ENCODE measurements around the gene TBC1D1.
A peak's percentile ranks its signal among the peaks of the same experiment; 100 is the strongest.

TBC1D1 gene

DNA sequence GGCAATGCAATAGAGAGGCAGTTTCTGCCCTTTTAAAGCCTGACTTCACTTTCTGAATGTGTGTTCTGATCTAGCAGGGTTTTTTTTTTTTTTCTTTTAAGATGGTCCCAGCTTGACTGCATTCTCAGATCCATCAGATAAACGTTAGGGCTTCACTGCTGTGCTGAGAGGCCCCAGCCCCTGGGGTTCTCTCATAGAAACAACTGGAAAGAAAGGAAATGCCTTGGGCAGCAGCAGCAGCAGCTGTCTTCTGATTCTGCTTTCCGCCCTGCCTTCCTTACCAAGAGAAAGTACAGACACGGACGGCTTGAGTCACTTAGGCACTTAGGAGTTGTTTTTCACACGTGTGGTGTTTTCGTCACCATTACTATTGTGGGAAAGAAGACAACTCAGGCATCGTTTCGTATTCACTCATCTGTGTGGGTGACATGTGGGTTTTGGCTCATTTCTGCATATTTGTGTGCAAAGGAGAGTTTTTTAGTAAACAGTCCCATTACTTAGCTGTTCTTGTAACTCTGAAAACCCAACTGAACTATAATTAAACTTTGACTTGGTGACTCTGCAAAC, 241.3 kb downstream of the TBC1D1 start:
- DNase-seq (ENCODE audit: low spot score), result peak; percentile 76

GRCh38 chr4:38132843-38133662, 242.2 kb downstream of the TBC1D1 start:
- TF ChIP-seq CTCF (IDR thresholded peaks at IDR 0.05; ENCODE audit: extremely low read depth, insufficient read depth, missing control alignments), result no peak
- DNase-seq (ENCODE audit: low spot score), result no peak
- in situ Hi-C loops (cut with MboI; ENCODE audit: low pct_unique_long_range_greater_than_20kb, low sequenced_read_pairs, unreplicated experiment), result no loop called here

More for the DNA sequence above, 241.3 kb downstream of the TBC1D1 start:
- no peak for TF ChIP-seq CTCF (IDR thresholded peaks at IDR 0.05; ENCODE audit: extremely low read depth, insufficient read depth, missing control alignments)
- in situ Hi-C loops (cut with MboI; ENCODE audit: low pct_unique_long_range_greater_than_20kb, low sequenced_read_pairs, unreplicated experiment), result no loop called here

- no peak for TF ChIP-seq CTCF (IDR thresholded peaks at IDR 0.05; ENCODE audit: extremely low read depth, insufficient read depth, missing control alignments)
- no peak for DNase-seq (ENCODE audit: low spot score)
- in situ Hi-C loops (cut with MboI; ENCODE audit: low pct_unique_long_range_greater_than_20kb, low sequenced_read_pairs, unreplicated experiment), result no loop called here
These were observed 243.0 kb downstream of the TBC1D1 start for GRCh38 chr4:38133711-38134480.

GRCh38 chr4:38135201-38135600, 244.3 kb downstream of the TBC1D1 start:
- TF ChIP-seq CTCF (IDR thresholded peaks at IDR 0.05; ENCODE audit: extremely low read depth, insufficient read depth, missing control alignments), result no peak
- no peak for DNase-seq (ENCODE audit: low spot score)
- in situ Hi-C loops (cut with MboI; ENCODE audit: low pct_unique_long_range_greater_than_20kb, low sequenced_read_pairs, unreplicated experiment), result no loop called here

- in situ Hi-C loops (cut with MboI; ENCODE audit: low pct_unique_long_range_greater_than_20kb, low sequenced_read_pairs, unreplicated experiment), result no loop called here
- DNase-seq (ENCODE audit: low spot score), result no peak
- TF ChIP-seq CTCF (IDR thresholded peaks at IDR 0.05; ENCODE audit: extremely low read depth, insufficient read depth, missing control alignments), result no peak
These were observed 245.7 kb downstream of the TBC1D1 start for GRCh38 chr4:38136604-38137003.

DNA sequence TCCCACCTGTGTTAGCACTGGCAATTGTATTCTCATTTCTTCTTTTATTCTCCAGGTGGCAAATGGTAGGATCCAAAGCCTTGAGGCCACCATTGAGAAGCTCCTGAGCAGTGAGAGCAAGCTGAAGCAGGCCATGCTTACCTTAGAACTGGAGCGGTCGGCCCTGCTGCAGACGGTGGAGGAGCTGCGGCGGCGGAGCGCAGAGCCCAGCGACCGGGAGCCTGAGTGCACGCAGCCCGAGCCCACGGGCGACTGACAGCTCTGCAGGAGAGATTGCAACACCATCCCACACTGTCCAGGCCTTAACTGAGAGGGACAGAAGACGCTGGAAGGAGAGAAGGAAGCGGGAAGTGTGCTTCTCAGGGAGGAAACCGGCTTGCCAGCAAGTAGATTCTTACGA, 246.2 kb downstream of the TBC1D1 start:
- DNase-seq (ENCODE audit: low spot score), result no peak
- no peak for TF ChIP-seq CTCF (IDR thresholded peaks at IDR 0.05; ENCODE audit: extremely low read depth, insufficient read depth, missing control alignments)
- in situ Hi-C loops (cut with MboI; ENCODE audit: low pct_unique_long_range_greater_than_20kb, low sequenced_read_pairs, unreplicated experiment), result no loop called here

Data from GM13977 (cell line).